ENCODE data around the gene BAG2. TPM values are rescaled to one million over a fixed set of nuclear protein-coding genes. Genes with fewer than 3 reads are reported as not detected.
A peak's percentile ranks its signal among the peaks of the same experiment; 100 is the strongest.

The BAG2 gene
- total RNA-seq, 1 donor from 2014 or later = 4.3 TPM

- peak overlapping the region; percentile 92 for H3K4me3 Mint-ChIP-seq
- ChIA-PET POLR2A (interaction anchor here (0.7 to 2.6 kb wide), 4 partner anchors 30 to 84 kb away, joined by 3 to 12 read pairs (median 7); partner anchors contain the start of genes RAB23 and ZNF451), CTCF (no interaction called here)
- no peak for TF ChIP-seq CTCF (IDR thresholded peaks at IDR 0.05)
- intact Hi-C loops (cut with micrococcal nuclease) = loop anchor here (2.0 to 5.0 kb wide), 3 partner anchors 66 to 788 kb away; no protein-coding TSS in a partner anchor
- peaks cover 5% of the 10 kb centered on the region for H3K36me3 Mint-ChIP-seq (ENCODE audit: low read depth)
- H3K4me1 Mint-ChIP-seq = peaks cover 26% of the 10 kb centered on the region
- no peaks in the 10 kb centered on the region for H3K9me3 Mint-ChIP-seq
- H3K27me3 Mint-ChIP-seq = no peaks in the 10 kb centered on the region
- DNase-seq (no peak), ATAC-seq (ENCODE audit: low read depth) (no peak)
- H3K27ac Mint-ChIP-seq = peak overlapping the region; percentile 83
These were observed 1.1 kb downstream of the BAG2 start for GRCh38 chr6:57173056-57173885.

- intact Hi-C loops (cut with micrococcal nuclease) = loop anchor here (2.0 to 5.0 kb wide), 3 partner anchors 67 to 787 kb away; no protein-coding TSS in a partner anchor
- H3K4me1 Mint-ChIP-seq = peaks cover 26% of the 10 kb centered on the region
- no peaks in the 10 kb centered on the region for H3K27me3 Mint-ChIP-seq
- ATAC-seq (ENCODE audit: low read depth) (no peak), DNase-seq (no peak)
- H3K9me3 Mint-ChIP-seq = no peaks in the 10 kb centered on the region
- TF ChIP-seq CTCF (IDR thresholded peaks at IDR 0.05) = no peak
- H3K4me3 Mint-ChIP-seq = peak overlapping the region; percentile 92
- ChIA-PET CTCF (no interaction called here), POLR2A (interaction anchor here (0.6 kb wide), 1 partner anchor 91 kb away, joined by 3 read pairs; no protein-coding TSS in a partner anchor)
- peaks cover 4% of the 10 kb centered on the region for H3K36me3 Mint-ChIP-seq (ENCODE audit: low read depth)
- peak overlapping the region; percentile 41 for H3K27ac Mint-ChIP-seq
These were observed 1.9 kb downstream of the BAG2 start for GRCh38 chr6:57173886-57174510.

GRCh38 chr6:57174511-57174907 is 2.4 kb downstream of the BAG2 start:
- Mint-ChIP-seq H3K4me1 (peaks cover 26% of the 10 kb centered on the region), H3K27me3 (no peaks in the 10 kb centered on the region), H3K9me3 (no peaks in the 10 kb centered on the region), H3K27ac (no peak overlapping the region), H3K36me3 (ENCODE audit: low read depth) (peaks cover 4% of the 10 kb centered on the region), H3K4me3 (no peak overlapping the region)
- no peak for DNase-seq
- TF ChIP-seq CTCF (IDR thresholded peaks at IDR 0.05) = no peak
- no peak for ATAC-seq (ENCODE audit: low read depth)
- intact Hi-C loops (cut with micrococcal nuclease) = loop anchor here (5.0 kb wide), 1 partner anchor 67 kb away; no protein-coding TSS in a partner anchor
- ChIA-PET POLR2A (interaction anchor here (0.6 kb wide), 1 partner anchor 92 kb away, joined by 3 read pairs; no protein-coding TSS in a partner anchor), CTCF (no interaction called here)

GRCh38 chr6:57177545-57178265 is 5.6 kb downstream of the BAG2 start:
- no peak overlapping the region for H3K4me3 Mint-ChIP-seq
- intact Hi-C loops (cut with micrococcal nuclease) = no loop called here
- H3K27me3 Mint-ChIP-seq = no peaks in the 10 kb centered on the region
- H3K9me3 Mint-ChIP-seq = no peaks in the 10 kb centered on the region
- H3K4me1 Mint-ChIP-seq = peaks cover 22% of the 10 kb centered on the region
- ChIA-PET CTCF (interaction anchor here (1.0 kb wide), 1 partner anchor 9 kb away, joined by 3 read pairs; no protein-coding TSS in a partner anchor), POLR2A (no interaction called here)
- ATAC-seq (ENCODE audit: low read depth) = no peak
- H3K27ac Mint-ChIP-seq = no peak overlapping the region
- no peak for DNase-seq
- TF ChIP-seq CTCF (IDR thresholded peaks at IDR 0.05) = no peak
- H3K36me3 Mint-ChIP-seq (ENCODE audit: low read depth) = peaks cover 15% of the 10 kb centered on the region
